NCI-H2171 (cell line): Measurements from ENCODE around the gene TAF11.
"Not testable (repeated sequence)": the region's sequence is repeated elsewhere in the genome, so short reads cannot be mapped to it uniquely, and the experiment has no call there.

ENCODE experiments used
- DNase-seq: peaks from one replicate; lab custom pipeline; 2025; lab: John Stamatoyannopoulos, UW

TAF11 gene

DNA sequence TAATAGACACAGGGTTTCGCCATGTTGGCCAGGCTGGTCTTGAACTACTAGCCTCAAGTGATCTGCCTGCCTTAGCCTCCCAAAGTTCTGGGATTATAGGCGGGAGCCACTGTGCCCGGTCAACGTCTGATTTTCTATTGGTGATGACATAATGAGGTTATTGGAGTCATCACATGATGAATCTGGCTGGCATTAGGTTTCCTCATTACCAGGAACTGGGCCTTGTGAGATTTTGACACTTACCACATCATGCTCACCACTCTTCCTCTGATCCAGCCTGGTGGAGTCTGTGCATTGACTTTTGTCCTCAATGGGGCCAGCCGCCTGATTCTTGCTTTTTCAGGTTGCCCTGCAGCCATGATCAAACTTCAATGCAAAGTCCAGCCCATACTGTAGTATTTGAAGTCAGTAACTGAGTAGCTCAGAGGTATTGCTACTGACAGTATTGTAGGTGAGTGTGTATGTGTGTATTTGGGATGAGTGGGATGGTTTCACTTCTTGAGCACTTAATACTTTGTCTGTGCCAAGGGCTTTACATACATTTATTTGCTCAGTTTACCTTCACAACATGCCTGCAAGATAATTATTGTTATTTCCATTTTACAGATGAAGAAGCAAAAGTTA lies 17.3 kb upstream of the TAF11 start:
- DNase-seq = no peak

GRCh38 chr6:34901930-34902329 lies 14.1 kb upstream of the TAF11 start:
- no peak for DNase-seq

DNA sequence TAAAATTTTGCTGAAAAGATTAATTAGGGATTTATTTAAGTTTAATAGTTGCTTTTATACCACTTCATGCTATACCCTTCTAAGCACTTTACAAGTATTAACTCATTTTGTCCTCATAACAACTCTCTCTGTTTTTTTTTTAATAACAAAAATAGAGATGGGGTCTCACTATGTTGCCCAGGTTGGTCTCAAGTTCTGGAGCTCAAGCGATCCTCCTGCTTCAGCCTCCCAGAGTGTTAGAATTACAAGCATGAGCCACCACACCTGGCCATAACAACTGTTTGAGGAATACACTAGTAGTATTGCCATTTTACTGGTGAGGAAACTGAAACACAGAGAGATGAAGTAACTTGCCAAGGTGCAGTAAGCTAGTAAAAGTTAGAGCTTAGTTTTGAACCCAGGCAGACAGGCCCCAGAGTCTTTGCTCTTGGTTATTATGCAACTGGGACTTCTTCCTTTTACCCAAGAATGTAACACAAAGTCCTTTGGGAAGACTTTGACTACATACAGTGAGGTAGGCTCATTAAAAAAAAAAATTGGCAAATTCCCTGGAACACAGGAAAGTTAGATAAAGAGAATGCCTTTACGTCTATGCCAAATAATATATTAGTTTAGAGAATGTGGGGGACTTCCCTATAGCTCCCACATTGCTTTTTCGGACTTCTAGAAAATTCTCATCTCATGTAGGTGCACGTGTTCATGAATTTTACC lies 12.6 kb upstream of the TAF11 start:
- no peak for DNase-seq

GRCh38 chr6:34899748-34900147 lies 11.9 kb upstream of the TAF11 start:
- not testable (repeated sequence) for DNase-seq

- DNase-seq = no peak
Measured at GRCh38 chr6:34897716-34898115, 9.9 kb upstream of the TAF11 start.

DNA sequence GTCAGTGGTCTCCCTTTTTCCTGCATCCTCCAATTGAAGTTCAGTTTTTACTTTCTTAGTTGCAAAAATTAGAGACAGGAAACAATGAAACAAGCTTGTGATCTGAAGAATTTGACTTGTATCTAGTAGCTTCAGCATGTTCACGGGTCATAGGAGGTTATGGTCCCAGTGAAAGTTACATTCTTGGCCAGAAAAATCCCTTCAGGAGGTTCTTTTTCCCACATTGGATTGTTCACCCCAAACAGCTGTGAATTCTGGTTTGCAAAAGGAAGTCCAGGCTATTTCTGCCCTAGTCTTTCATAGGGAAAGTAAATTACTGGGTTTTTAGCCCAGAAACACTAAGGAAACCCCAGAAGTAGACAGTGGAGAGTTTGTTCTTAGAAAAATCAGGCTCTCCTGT lies 9.3 kb upstream of the TAF11 start:
- no peak for DNase-seq

DNA sequence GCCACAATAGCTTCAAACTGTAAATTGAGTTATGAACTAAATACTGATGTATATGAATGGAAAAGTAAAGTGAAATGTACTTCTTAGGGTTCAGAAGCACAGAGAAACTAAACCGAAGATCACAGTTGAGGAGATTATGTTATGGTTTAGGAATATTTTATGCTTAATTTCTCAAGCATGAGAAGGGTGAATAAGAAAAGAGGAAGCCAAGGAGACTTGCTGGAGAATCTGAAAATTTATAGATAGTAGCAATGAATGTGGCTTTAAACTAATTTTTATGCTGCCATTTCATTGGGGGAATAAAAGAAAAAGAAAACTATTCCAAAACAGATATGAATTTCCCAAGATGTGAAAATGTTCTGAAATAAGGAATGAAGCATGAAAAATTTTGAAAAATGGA lies 6.9 kb upstream of the TAF11 start:
- no peak for DNase-seq

DNA sequence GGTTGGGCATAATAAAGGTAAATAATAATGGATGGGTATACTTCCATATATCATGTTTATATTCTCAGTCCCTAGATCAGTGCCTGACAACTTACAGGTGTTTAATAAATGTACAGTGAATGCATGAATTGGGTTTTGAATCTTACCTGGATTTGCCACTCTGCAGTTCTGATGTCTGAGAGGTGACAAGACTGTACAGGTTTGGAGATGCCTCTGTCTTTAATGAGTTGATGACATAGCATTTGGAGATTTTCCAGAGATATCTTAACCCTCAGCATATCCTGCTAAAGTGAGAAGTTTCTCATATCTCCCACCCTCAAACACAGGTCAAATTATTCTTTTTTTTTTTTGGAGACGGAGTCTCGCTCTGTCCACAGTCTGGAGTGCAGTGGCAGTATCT lies 3.5 kb upstream of the TAF11 start:
- no peak for DNase-seq

- no peak for DNase-seq
Measured at GRCh38 chr6:34890533-34890925, 2.7 kb upstream of the TAF11 start.

- DNase-seq = peak; percentile 93
Measured at GRCh38 chr6:34888874-34889555, 1.2 kb upstream of the TAF11 start, which contains the start of gene ANKS1A. TSS of gene ANKS1A (plus strand) at chr6:34889255. CDS start at chr6:34889403, 148 bp downstream.

DNA sequence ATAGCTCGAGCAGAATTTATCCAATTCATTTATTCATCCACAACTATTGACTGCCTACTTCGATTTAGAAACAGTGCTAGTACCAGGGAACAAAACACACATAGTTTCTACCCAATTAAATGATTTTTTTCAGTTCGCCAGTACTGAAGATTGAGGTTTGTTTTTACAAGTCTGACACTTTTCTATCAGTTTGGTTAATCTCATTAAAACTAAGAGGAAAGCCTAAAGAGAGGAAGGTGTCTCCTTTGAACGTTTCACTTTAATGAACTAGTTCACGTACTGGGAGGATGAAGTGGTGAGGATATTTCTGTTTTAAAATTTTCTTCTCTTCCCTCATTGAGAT lies 643 bp upstream of the TAF11 start:
- DNase-seq = no peak

DNA sequence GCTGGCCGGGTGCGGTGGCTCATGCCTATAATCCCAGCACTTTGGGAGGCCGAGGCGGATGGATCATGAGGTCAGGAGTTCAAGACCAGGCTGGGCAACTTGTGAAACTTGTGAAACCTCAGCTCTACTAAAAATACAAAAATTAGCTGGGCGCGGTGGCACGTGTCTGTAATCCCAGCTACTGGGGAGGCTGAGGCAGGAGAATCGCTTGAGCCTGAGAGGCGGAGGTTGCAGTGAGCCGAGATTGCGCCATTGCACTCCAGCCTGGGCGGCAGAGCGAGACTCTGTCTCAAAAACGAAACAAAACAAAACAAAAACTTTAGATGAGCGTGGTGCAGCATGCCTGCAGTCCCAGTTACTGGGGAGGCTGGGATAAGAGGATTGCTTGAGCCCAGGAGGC lies 2.0 kb downstream of the TAF11 start:
- DNase-seq = not testable (repeated sequence)

GRCh38 chr6:34884996-34885395 lies 2.8 kb downstream of the TAF11 start:
- no peak for DNase-seq

DNA sequence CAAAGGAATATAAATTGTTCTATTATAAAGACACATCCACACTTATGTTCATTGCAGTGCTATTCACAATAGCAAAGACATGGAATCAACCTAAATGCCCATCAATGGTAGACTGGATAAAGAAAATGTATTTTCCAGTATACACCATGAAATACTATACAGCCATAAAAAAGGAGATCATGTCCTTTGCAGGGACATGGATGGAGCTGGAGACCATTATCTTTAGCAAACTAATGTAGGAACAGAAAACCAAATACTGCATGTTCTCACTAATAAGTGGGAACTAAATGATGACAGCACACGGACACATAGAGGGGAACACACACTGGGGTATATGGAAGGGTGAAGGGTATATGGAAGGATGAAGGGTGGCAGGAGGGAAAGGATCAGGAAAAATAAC lies 3.8 kb downstream of the TAF11 start:
- not testable (repeated sequence) for DNase-seq

GRCh38 chr6:34877869-34878485 lies 9.9 kb downstream of the TAF11 start:
- DNase-seq = no peak

GRCh38 chr6:34877259-34877658 lies 10.6 kb downstream of the TAF11 start:
- DNase-seq = no peak

GRCh38 chr6:34876472-34876871 lies 11.4 kb downstream of the TAF11 start:
- DNase-seq = no peak

DNA sequence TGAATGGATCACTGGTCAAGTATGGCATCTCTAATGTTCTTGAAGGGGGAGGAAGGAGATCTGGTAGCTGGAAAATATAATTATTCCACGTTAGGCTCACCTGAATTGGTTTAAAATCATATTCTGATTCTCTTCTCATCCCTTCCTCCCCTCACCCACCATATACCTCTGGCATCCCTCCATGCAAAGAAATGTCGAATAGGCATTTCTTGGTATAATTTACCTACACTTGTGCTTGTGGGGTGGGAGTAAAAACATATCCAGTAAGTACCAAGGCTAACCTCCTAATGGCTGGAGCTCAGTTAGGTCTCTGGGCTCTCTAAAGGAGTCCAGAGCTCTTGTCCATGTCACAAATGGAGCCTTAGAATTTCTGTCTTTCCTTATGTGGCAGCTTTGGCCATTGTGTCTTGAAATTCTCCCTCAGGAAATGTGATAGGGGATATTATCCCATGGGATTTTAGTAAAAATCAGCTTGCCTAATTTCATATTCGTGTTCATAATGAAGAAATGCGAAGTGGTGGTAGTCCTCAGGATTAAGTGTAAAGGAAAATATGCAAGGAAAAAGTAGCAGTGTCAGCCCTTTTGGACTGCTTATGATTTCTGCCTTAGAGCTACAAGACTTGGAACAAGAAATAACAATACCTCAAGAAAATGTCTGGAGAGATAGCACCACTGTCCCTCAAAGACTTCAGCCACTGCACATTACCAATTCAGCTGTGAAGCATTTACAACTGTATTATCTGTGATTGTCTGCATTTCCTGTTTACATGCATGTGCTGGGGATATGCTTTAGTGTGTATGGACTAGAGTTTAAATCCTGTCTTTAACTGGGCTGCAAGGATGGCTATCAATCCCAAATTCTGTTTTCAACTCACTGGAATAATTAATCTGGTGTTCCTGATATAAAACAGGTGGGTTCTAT lies 12.3 kb downstream of the TAF11 start:
- DNase-seq = no peak

- no peak for DNase-seq
Measured at GRCh38 chr6:34872332-34872731, 15.5 kb downstream of the TAF11 start.

DNA sequence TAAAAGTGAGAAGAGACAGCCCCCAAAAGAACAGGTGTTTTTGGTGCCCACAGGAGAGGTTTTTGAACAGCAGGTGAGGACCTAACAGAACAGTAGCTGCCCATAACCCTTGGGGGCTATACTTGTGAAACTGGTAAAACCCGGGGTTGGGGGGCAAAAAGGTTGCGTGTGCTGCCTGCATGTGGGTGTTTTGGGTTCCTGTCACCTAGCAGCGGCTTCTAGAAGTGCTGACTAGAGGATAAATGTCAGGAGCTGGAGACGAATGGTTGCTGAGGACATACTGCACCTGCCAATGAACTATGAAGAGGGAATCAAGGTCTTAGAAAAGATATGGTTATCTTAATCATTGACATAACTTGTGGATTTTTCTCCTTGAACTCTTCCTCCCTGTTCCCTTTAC lies 16.0 kb downstream of the TAF11 start:
- DNase-seq = no peak

- no peak for DNase-seq
Measured at GRCh38 chr6:34867484-34867883, 20.4 kb downstream of the TAF11 start.

DNA sequence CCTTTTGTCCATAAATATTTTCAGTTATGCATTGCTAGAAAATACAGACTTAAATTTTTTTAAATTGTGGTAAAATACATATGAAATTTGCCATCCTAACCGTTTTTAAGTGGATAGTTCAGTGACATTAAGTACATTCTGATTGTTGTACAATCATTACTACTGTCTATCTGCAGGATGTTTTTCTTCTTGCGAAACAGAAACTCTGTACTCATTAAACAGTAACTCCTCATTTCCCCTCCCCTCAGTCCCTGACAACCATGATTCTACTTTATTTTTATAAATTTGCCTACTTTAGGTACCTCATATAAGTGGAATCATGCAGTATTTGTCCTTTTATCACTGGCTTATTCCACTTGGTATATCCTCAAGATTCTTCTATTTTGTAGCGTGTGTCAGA lies 21.3 kb downstream of the TAF11 start:
- DNase-seq = no peak
